Spleen (tissue), 11 donors: ENCODE results near the gene PPP1R14B. TPM values are rescaled to one million over a fixed set of nuclear protein-coding genes. Genes with fewer than 3 reads are reported as not detected.

Experiments
- DNase-seq: peaks from one replicate; pipeline ENCODE4 v3.0.0-alpha.2; 2020
- H3K27ac ChIP-seq, 8 donors: fragments of 200-600 bp; sonication (generic) in 7 of 8; 1 replicate in 4 of 8; 2 replicates in 4 of 8; pipeline versions ENCODE4 v1.5.0 to v1.8.0; 2016 to 2021; ENCODE audit warnings: inconsistent platforms in 4 of 8, mild to moderate bottlenecking in 4 of 8, moderate library complexity in 1 of 8
- H3K27me3 ChIP-seq, 7 donors: fragments of 200-600 bp; sonication (generic) in 6 of 7; replicated peaks in 1 of 7; 1 replicate in 4 of 7; 2 replicates in 3 of 7; pipeline versions ENCODE4 v1.5.0 to v1.8.0; 2016 to 2021; ENCODE audit warnings: inconsistent platforms in 3 of 7, mild to moderate bottlenecking in 1 of 7
- H3K36me3 ChIP-seq, 6 donors: fragments of 200-600 bp; sonication (generic) in 5 of 6; 1 replicate in 4 of 6; 2 replicates in 2 of 6; pipeline versions ENCODE4 v1.5.0 to v1.8.0; 2016 to 2021; ENCODE audit warnings: inconsistent platforms in 2 of 6
- H3K4me1 ChIP-seq, 6 donors: fragments of 200-600 bp; sonication (generic) in 5 of 6; 1 replicate in 3 of 6; 2 replicates in 3 of 6; pipeline versions ENCODE4 v1.5.0 to v1.8.0; 2016 to 2021; ENCODE audit warnings: inconsistent platforms in 3 of 6
- H3K4me3 ChIP-seq, 8 donors: fragments of 200-600 bp; sonication (generic) in 7 of 8; 1 replicate in 4 of 8; 2 replicates in 4 of 8; pipeline versions ENCODE4 v1.5.0 to v1.8.0; 2016 to 2021; ENCODE audit warnings: inconsistent platforms in 4 of 8, mild to moderate bottlenecking in 4 of 8, moderate library complexity in 2 of 8
- H3K9me3 ChIP-seq, 8 donors: fragments of 200-600 bp; sonication (generic) in 7 of 8; 1 replicate in 4 of 8; 2 replicates in 4 of 8; pipeline versions ENCODE4 v1.5.0 to v1.8.0; 2016 to 2021; ENCODE audit warnings: inconsistent platforms in 4 of 8
- CTCF ChIP-seq, 11 experiments: fragments of 200-600 bp in 7 of 11; fragments of 450-650 bp in 4 of 11; sonication (generic) in 4 of 11; IDR thresholded peaks in 8 of 11; conservative IDR thresholded peaks in 3 of 11; 1 replicate in 7 of 11; 2 replicates in 4 of 11; pipeline versions ENCODE4 v1.4.0 to v1.8.0; 2016 to 2021; ENCODE audit warnings: antibody characterized with exemption in 11 of 11, inconsistent platforms in 4 of 11, mild to moderate bottlenecking in 1 of 11
- POLR2A ChIP-seq, 3 donors: fragments of 450-650 bp; IDR thresholded peaks; one replicate each; pipeline ENCODE4 v1.5.1; 2017; ENCODE audit warnings: antibody characterized with exemption in 3 of 3, mild to moderate bottlenecking in 1 of 3
- POLR2AphosphoS5 ChIP-seq, 3 donors: sonication (generic); formaldehyde crosslinking; IDR thresholded peaks; one replicate each; pipeline ENCODE4 v1.5.1; 2017; ENCODE audit warnings: antibody characterized with exemption in 3 of 3
- WGBS, 5 donors: extraction: QIAGEN DNeasy Blood & Tissue Kit in 3 of 5; methylation state at CpG; one replicate each; pipeline versions ENCODE4 v1.1.5 to v1.1.7; 2013 to 2018; 5-methylcytosine and 5-hydroxymethylcytosine counted together
- intact Hi-C: fragments of 100-400 bp; cut with DNase I; formaldehyde crosslinking; loops from one replicate; pipeline ENCODE4 v1.15.0; 2023; ENCODE audit warnings: low total_unique reads
- polyA plus RNA-seq, 3 donors: library from polyadenylated mRNA; stranded (reverse); fragments of 200-250 nt; gene quantifications; one replicate each; pipeline ENCODE4 v1.2.1, GENCODE V29; 2013
- total RNA-seq, 7 donors: library from RNA; depleted of rRNA in 3 of 7; stranded (reverse); fragments of >200 nt in 3 of 7; fragmentation: NEBNext Ultra II Directional in 4 of 7; extraction: Animal tissue kit (Norgen Biotek cat#: 25700) in 4 of 7; gene quantifications; one replicate each; pipeline versions ENCODE4 v1.1.0 to v1.2.1, GENCODE V29; 2016 to 2021
- donor health status: healthy with polysubstance abuse.
- donor health status: DM: no; HTN: no; CAD: no; lungs with moderate emphysema.
- donor health status: DM: no; HTN: no; CAD: no.
- donor health status: Bipolar disorder and iron deficiency.
- donor health status: healthy.
- donor health status: DM: no; HTN: no; CAD: no.
- donor health status: DM: yes; HTN: yes; CAD: no.

PPP1R14B gene
- total and polyA plus RNA-seq, 10 donors: 47.6 to 190 (median 83.6) TPM

- peaks cover 0 to 72% (median 20%) of the 10 kb centered on the region in 6 donors for H3K36me3 ChIP-seq
- no peaks in the 10 kb centered on the region for H3K9me3 ChIP-seq
- no peak overlapping the region for H3K4me3 ChIP-seq
- no peak overlapping the region for H3K27ac ChIP-seq
- H3K4me1 ChIP-seq: peaks cover 3 to 30% (median 12%) of the 10 kb centered on the region in 6 donors
- intact Hi-C loops: no loop called here
- WGBS, 5 donors: 90 to 95% (median 94%) methylated on average over 8 of the region's 8 CpGs
- no peak for DNase-seq
- H3K27me3 ChIP-seq: no peaks in the 10 kb centered on the region
- TF ChIP-seq CTCF (IDR thresholded peaks at IDR 0.05 in 8 of 11, conservative IDR thresholded peaks at IDR 0.05 in 3 of 11) (no peak), POLR2AphosphoS5 (IDR thresholded peaks at IDR 0.05) (no peak), POLR2A (IDR thresholded peaks at IDR 0.05) (no peak)
These were observed 31.9 kb upstream of the PPP1R14B start for GRCh38 chr11:64278576-64279190.

- intact Hi-C loops: no loop called here
- Histone ChIP-seq H3K36me3 (peaks cover 0 to 57% (median 20%) of the 10 kb centered on the region in 6 donors), H3K9me3 (no peaks in the 10 kb centered on the region), H3K27ac (no peak overlapping the region), H3K27me3 (no peaks in the 10 kb centered on the region), H3K4me3 (no peak overlapping the region), H3K4me1 (peaks cover 3 to 21% (median 11%) of the 10 kb centered on the region in 6 donors)
- TF ChIP-seq POLR2A (IDR thresholded peaks at IDR 0.05) (no peak), CTCF (IDR thresholded peaks at IDR 0.05 in 8 of 11, conservative IDR thresholded peaks at IDR 0.05 in 3 of 11) (no peak), POLR2AphosphoS5 (IDR thresholded peaks at IDR 0.05) (no peak)
- no peak for DNase-seq
- WGBS, 5 donors: 82 to 91% (median 86%) methylated on average over 17 of the region's 17 CpGs
These were observed 30.1 kb upstream of the PPP1R14B start for GRCh38 chr11:64276653-64277431.

GRCh38 chr11:64275841-64276240 is 29.1 kb upstream of the PPP1R14B start:
- Histone ChIP-seq H3K9me3 (no peaks in the 10 kb centered on the region), H3K36me3 (peaks cover 0 to 47% (median 20%) of the 10 kb centered on the region in 6 donors), H3K4me3 (no peak overlapping the region), H3K4me1 (peaks cover 5 to 27% (median 14%) of the 10 kb centered on the region in 6 donors), H3K27ac (no peak overlapping the region), H3K27me3 (no peaks in the 10 kb centered on the region)
- intact Hi-C loops: no loop called here
- no peak for DNase-seq
- TF ChIP-seq POLR2AphosphoS5 (IDR thresholded peaks at IDR 0.05) (no peak), CTCF (IDR thresholded peaks at IDR 0.05 in 8 of 11, conservative IDR thresholded peaks at IDR 0.05 in 3 of 11) (no peak), POLR2A (IDR thresholded peaks at IDR 0.05) (no peak)
- WGBS, 5 donors: 43 to 100% (median 89%) methylated on average over 1 to 2 of the region's 2 CpGs
